SK-N-SH treated with all-trans-retinoic acid at 6 μM for 48 hours (cell line): Measurements from ENCODE around the gene FFAR3.

Experiments
- CSDC2 ChIP-seq: fragments of 250-450 bp; sonication (Bioruptor Pico); IDR thresholded peaks from 2 replicates; pipeline ENCODE4 v1.5.0; 2020; ENCODE audit warnings: mild to moderate bottlenecking, moderate library complexity
- ESRRG ChIP-seq: fragments of 250-450 bp; sonication (Bioruptor Pico); IDR thresholded peaks from 2 replicates; pipeline ENCODE4 v1.6.1; 2021; ENCODE audit warnings: mild to moderate bottlenecking
- POU6F1 ChIP-seq: fragments of 250-450 bp; sonication (Bioruptor Pico); IDR thresholded peaks from 2 replicates; pipeline ENCODE4 v1.8.0; 2021; ENCODE audit warnings: low read depth, mild to moderate bottlenecking, moderate library complexity, borderline replicate concordance
- PPARA ChIP-seq: fragments of 250-450 bp; sonication (Bioruptor Pico); IDR thresholded peaks from 2 replicates; pipeline ENCODE4 v1.5.0; 2020; ENCODE audit warnings: mild to moderate bottlenecking, borderline replicate concordance
- TOX ChIP-seq: fragments of 250-450 bp; sonication (Bioruptor Pico); IDR thresholded peaks from 2 replicates; pipeline ENCODE4 v1.8.0; 2021; ENCODE audit warnings: mild to moderate bottlenecking, moderate library complexity, borderline replicate concordance
- TSHZ2 ChIP-seq: fragments of 250-450 bp; sonication (Bioruptor Pico); IDR thresholded peaks from 2 replicates; pipeline ENCODE4 v1.5.0; 2020; ENCODE audit warnings: mild to moderate bottlenecking, moderate library complexity
- ZFP3 ChIP-seq: fragments of 250-450 bp; sonication (Bioruptor Pico); IDR thresholded peaks from 2 replicates; pipeline ENCODE4 v1.5.0; 2020; ENCODE audit warnings: mild to moderate bottlenecking, moderate library complexity
- ZFP30 ChIP-seq: fragments of 450-650 bp; formaldehyde crosslinking; IDR thresholded peaks from 2 replicates; pipeline ENCODE4 v1.5.0; 2022; ENCODE audit warnings: mild to moderate bottlenecking, moderate library complexity
- ZNF8 ChIP-seq: fragments of 450-650 bp; formaldehyde crosslinking; IDR thresholded peaks from 2 replicates; pipeline ENCODE4 v1.5.0; 2020; ENCODE audit warnings: mild to moderate bottlenecking, moderate library complexity
- TF ChIP-seq, protein P1 (sequence below): fragments of 250-450 bp; sonication (Bioruptor Pico); IDR thresholded peaks from 2 replicates; pipeline ENCODE4 v1.8.0; 2020; ENCODE audit warnings: mild to moderate bottlenecking, moderate library complexity, borderline replicate concordance

- no peak for TF ChIP-seq ZNF8 (CRISPR knock-in tag)
- no peak for TF ChIP-seq ZFP30 (CRISPR knock-in tag)
- TF ChIP-seq CSDC2 (CRISPR knock-in tag) = no peak
- TF ChIP-seq POU6F1 (CRISPR knock-in tag) = no peak
- TF ChIP-seq, protein P1, sequence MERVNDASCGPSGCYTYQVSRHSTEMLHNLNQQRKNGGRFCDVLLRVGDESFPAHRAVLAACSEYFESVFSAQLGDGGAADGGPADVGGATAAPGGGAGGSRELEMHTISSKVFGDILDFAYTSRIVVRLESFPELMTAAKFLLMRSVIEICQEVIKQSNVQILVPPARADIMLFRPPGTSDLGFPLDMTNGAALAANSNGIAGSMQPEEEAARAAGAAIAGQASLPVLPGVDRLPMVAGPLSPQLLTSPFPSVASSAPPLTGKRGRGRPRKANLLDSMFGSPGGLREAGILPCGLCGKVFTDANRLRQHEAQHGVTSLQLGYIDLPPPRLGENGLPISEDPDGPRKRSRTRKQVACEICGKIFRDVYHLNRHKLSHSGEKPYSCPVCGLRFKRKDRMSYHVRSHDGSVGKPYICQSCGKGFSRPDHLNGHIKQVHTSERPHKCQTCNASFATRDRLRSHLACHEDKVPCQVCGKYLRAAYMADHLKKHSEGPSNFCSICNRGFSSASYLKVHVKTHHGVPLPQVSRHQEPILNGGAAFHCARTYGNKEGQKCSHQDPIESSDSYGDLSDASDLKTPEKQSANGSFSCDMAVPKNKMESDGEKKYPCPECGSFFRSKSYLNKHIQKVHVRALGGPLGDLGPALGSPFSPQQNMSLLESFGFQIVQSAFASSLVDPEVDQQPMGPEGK = no peak
- no peak for TF ChIP-seq TSHZ2 (CRISPR knock-in tag)
- no peak for TF ChIP-seq ZFP3 (CRISPR knock-in tag)
- no peak for TF ChIP-seq TOX
- TF ChIP-seq PPARA (CRISPR knock-in tag) = no peak
- TF ChIP-seq ESRRG = no peak
Measured at GRCh38 chr19:35341565-35342225, 16.6 kb upstream of the FFAR3 start.
